ENCODE measurements around the gene SCMH1. TPM values are rescaled to one million over a fixed set of nuclear protein-coding genes. Genes with fewer than 3 reads are reported as not detected.
A peak's percentile ranks its signal among the peaks of the same experiment; 100 is the strongest.

The SCMH1 gene
- total RNA-seq, 2 experiments from 2014 or later, result 25.3 to 26.1 TPM

- Mint-ChIP-seq H3K4me1 (ENCODE audit: low read depth) (peaks cover 23% of the 10 kb centered on the region), H3K9me3 (no peaks in the 10 kb centered on the region), H3K27me3 (peaks cover 2% of the 10 kb centered on the region), H3K36me3 (ENCODE audit: low read depth) (peaks cover 4% of the 10 kb centered on the region), H3K27ac (peak overlapping the region; percentile 83), H3K4me3 (peak overlapping the region; percentile 78)
- intact Hi-C loops (cut with micrococcal nuclease), result no loop called here
- POLR2A ChIA-PET, result interaction anchor here (0.8 to 1.4 kb wide), 3 partner anchors 10 to 234 kb away, joined by 3 to 5 read pairs (median 4); no protein-coding TSS in a partner anchor
- ATAC-seq (no peak), DNase-seq (no peak)
- CTCF ChIA-PET, result interaction anchor here (0.7 kb wide), 1 partner anchor 337 kb away, joined by 4 read pairs; no protein-coding TSS in a partner anchor
- TF ChIP-seq, protein P1, sequence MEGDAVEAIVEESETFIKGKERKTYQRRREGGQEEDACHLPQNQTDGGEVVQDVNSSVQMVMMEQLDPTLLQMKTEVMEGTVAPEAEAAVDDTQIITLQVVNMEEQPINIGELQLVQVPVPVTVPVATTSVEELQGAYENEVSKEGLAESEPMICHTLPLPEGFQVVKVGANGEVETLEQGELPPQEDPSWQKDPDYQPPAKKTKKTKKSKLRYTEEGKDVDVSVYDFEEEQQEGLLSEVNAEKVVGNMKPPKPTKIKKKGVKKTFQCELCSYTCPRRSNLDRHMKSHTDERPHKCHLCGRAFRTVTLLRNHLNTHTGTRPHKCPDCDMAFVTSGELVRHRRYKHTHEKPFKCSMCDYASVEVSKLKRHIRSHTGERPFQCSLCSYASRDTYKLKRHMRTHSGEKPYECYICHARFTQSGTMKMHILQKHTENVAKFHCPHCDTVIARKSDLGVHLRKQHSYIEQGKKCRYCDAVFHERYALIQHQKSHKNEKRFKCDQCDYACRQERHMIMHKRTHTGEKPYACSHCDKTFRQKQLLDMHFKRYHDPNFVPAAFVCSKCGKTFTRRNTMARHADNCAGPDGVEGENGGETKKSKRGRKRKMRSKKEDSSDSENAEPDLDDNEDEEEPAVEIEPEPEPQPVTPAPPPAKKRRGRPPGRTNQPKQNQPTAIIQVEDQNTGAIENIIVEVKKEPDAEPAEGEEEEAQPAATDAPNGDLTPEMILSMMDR (IDR thresholded peaks at IDR 0.05), result no peak
Observed at GRCh38 chr1:41240781-41241353, 1.2 kb downstream of the SCMH1 start.

- intact Hi-C loops (cut with micrococcal nuclease), result no loop called here
- ChIA-PET CTCF (interaction anchor here (0.7 to 0.8 kb wide), 2 partner anchors 27 to 337 kb away, joined by 3 to 4 read pairs; no protein-coding TSS in a partner anchor), POLR2A (interaction anchor here (0.6 to 1.4 kb wide), 3 partner anchors 11 to 1548 kb away, joined by 3 to 5 read pairs (median 4); no protein-coding TSS in a partner anchor)
- no peaks in the 10 kb centered on the region for H3K27me3 Mint-ChIP-seq
- TF ChIP-seq, protein P1 (IDR thresholded peaks at IDR 0.05), result peak; percentile 17
- no peak for DNase-seq
- ATAC-seq, result peak; percentile 6
- H3K4me3 Mint-ChIP-seq, result peak overlapping the region; percentile 78
- peaks cover 4% of the 10 kb centered on the region for H3K36me3 Mint-ChIP-seq (ENCODE audit: low read depth)
- H3K27ac Mint-ChIP-seq, result peak overlapping the region; percentile 83
- H3K4me1 Mint-ChIP-seq (ENCODE audit: low read depth), result peaks cover 23% of the 10 kb centered on the region
- no peaks in the 10 kb centered on the region for H3K9me3 Mint-ChIP-seq
Observed at GRCh38 chr1:41239988-41240610, 2.0 kb downstream of the SCMH1 start.

DNA sequence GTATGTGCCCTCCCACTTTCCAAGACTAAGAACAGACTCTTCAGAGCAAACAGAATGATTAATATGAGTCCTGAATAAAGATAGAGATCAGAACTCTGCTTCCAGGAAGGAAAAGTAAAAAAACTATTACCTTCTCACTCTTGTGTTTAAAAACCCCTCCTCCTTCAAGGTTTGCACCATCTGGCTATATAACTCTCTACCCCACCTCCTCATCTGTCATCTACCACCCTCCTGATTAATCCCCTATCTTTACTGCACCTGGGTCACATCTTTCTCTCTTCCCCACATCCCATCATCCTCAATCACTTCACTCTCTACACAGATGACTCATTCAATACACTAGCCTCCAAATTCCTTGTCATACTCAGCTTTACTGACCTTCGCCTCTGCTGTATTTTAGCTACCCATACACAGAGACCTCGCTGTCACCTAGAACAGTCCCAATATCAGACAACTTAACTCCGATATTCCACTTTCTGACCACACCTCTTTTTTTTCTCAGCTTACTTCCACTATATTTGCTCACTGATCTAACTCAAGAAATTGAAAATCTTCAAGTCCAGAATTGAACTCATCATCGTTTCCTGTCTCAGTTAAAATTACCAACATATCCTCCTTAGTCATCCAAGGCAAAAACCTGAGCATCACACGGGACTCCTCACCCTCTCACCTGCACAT lies 3.7 kb downstream of the SCMH1 start:
- Mint-ChIP-seq H3K27ac (no peak overlapping the region), H3K4me3 (no peak overlapping the region), H3K27me3 (no peaks in the 10 kb centered on the region), H3K9me3 (no peaks in the 10 kb centered on the region), H3K4me1 (ENCODE audit: low read depth) (peaks cover 25% of the 10 kb centered on the region), H3K36me3 (ENCODE audit: low read depth) (peaks cover 4% of the 10 kb centered on the region)
- intact Hi-C loops (cut with micrococcal nuclease), result no loop called here
- POLR2A ChIA-PET, result no interaction called here
- TF ChIP-seq, protein P1 (IDR thresholded peaks at IDR 0.05), result no peak
- DNase-seq, result peak; percentile 7
- CTCF ChIA-PET, result no interaction called here
- ATAC-seq, result no peak

GRCh38 chr1:41236781-41237180 lies 5.3 kb downstream of the SCMH1 start:
- ChIA-PET CTCF (no interaction called here), POLR2A (no interaction called here)
- no peak overlapping the region for H3K4me3 Mint-ChIP-seq
- H3K36me3 Mint-ChIP-seq (ENCODE audit: low read depth), result peaks cover 4% of the 10 kb centered on the region
- DNase-seq, result no peak
- no peaks in the 10 kb centered on the region for H3K27me3 Mint-ChIP-seq
- no peak overlapping the region for H3K27ac Mint-ChIP-seq
- H3K4me1 Mint-ChIP-seq (ENCODE audit: low read depth), result peaks cover 20% of the 10 kb centered on the region
- intact Hi-C loops (cut with micrococcal nuclease), result no loop called here
- no peak for ATAC-seq
- no peaks in the 10 kb centered on the region for H3K9me3 Mint-ChIP-seq
- TF ChIP-seq, protein P1 (IDR thresholded peaks at IDR 0.05), result no peak

DNA sequence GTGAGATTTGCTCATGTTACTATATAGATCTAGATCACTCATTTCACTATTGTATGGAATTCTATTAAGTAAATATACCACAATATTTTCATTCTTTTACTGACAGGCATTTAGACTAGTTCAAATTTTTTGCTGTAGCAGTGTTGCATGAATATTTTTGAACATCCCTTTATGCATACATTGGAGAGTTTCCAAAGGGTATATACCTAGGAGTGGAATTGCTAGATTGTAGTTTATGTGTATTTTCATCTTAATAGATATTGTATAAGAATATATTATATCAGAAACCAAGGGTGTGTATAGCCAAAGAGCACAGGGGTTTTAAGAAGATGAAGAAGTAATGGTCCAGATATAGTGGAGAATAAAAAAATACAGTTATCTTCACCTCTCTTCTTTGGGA lies 6.2 kb downstream of the SCMH1 start:
- TF ChIP-seq, protein P1 (IDR thresholded peaks at IDR 0.05), result no peak
- H3K27ac Mint-ChIP-seq, result no peak overlapping the region
- no peak overlapping the region for H3K4me3 Mint-ChIP-seq
- H3K36me3 Mint-ChIP-seq (ENCODE audit: low read depth), result peaks cover 2% of the 10 kb centered on the region
- intact Hi-C loops (cut with micrococcal nuclease), result no loop called here
- POLR2A ChIA-PET, result no interaction called here
- H3K9me3 Mint-ChIP-seq, result no peaks in the 10 kb centered on the region
- CTCF ChIA-PET, result no interaction called here
- DNase-seq (no peak), ATAC-seq (no peak)
- H3K4me1 Mint-ChIP-seq (ENCODE audit: low read depth), result peaks cover 17% of the 10 kb centered on the region
- no peaks in the 10 kb centered on the region for H3K27me3 Mint-ChIP-seq
